Transverse colon (tissue), 4 donors: ENCODE measurements around the gene DICER1.

Experiments used
- POLR2A ChIP-seq: fragments of 450-650 bp; IDR thresholded peaks from one replicate; pipeline ENCODE4 v1.6.1; 2016; ENCODE audit warnings: antibody characterized with exemption, mild to moderate bottlenecking, moderate library complexity
- POLR2AphosphoS5 ChIP-seq, 3 donors: sonication (generic); formaldehyde crosslinking; IDR thresholded peaks; one replicate each; pipeline ENCODE4 v1.6.1; 2016; ENCODE audit warnings: antibody characterized with exemption in 3 of 3
- TF ChIP-seq, protein P1 (sequence below), 5 experiments: fragments of 200-600 bp in 3 of 5; fragments of 450-650 bp in 2 of 5; sonication (generic) in 3 of 5; IDR thresholded peaks; 1 replicate in 2 of 5; 2 replicates in 3 of 5; pipeline ENCODE4 v1.5.1; 2016 to 2017; ENCODE audit warnings: antibody characterized with exemption in 5 of 5, inconsistent platforms in 3 of 5, mild to moderate bottlenecking in 2 of 5, moderate library complexity in 1 of 5

DNA sequence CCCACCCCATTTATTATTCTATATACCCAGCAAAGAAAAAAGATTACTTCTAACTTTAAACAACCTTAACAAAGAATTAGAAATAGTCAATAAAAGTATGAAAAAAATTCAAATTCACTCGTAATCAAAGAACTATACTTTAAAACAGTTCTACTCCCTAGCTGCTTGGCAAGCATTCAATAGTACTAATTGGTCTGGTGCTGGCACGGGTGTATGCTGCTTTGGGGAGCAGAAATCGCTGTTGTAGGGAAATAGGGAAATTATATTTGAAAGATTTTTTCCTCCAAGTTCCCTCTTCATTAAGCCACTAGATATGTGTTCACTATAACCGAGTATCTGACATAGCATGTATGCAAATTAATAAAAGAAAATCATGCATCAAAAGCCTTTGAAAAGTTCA lies 65.7 kb downstream of the DICER1 start:
- TF ChIP-seq POLR2A (no peak), POLR2AphosphoS5 (IDR thresholded peaks at IDR 0.05) (no peak)
- TF ChIP-seq, protein P1, sequence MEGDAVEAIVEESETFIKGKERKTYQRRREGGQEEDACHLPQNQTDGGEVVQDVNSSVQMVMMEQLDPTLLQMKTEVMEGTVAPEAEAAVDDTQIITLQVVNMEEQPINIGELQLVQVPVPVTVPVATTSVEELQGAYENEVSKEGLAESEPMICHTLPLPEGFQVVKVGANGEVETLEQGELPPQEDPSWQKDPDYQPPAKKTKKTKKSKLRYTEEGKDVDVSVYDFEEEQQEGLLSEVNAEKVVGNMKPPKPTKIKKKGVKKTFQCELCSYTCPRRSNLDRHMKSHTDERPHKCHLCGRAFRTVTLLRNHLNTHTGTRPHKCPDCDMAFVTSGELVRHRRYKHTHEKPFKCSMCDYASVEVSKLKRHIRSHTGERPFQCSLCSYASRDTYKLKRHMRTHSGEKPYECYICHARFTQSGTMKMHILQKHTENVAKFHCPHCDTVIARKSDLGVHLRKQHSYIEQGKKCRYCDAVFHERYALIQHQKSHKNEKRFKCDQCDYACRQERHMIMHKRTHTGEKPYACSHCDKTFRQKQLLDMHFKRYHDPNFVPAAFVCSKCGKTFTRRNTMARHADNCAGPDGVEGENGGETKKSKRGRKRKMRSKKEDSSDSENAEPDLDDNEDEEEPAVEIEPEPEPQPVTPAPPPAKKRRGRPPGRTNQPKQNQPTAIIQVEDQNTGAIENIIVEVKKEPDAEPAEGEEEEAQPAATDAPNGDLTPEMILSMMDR (IDR thresholded peaks at IDR 0.05): no peak
